Activated gamma-delta T cell treated with Interleukin-2 at 50 U/mL for 16 hours (primary cell): ENCODE results near the gene FHOD1.

Experiments used
- DNase-seq: peaks from one replicate; pipeline ENCODE4 v3.0.0-alpha.2; 2020

FHOD1 gene

GRCh38 chr16:67247192-67248072, at the start of gene FHOD1:
Gene FHOD1, minus strand, starts transcription at chr16:67247481. Its CDS starts 71 bp downstream, at chr16:67247410.
- DNase-seq = peak; percentile 97

- DNase-seq = no peak
Measured at GRCh38 chr16:67296420-67296819, 49.1 kb upstream of the FHOD1 start.

- no peak for DNase-seq
Measured at GRCh38 chr16:67294938-67295361, 47.7 kb upstream of the FHOD1 start.

GRCh38 chr16:67294171-67294757, 47.0 kb upstream of the FHOD1 start:
- DNase-seq = no peak

- no peak for DNase-seq
Measured at GRCh38 chr16:67291461-67291860, 44.2 kb upstream of the FHOD1 start.

- no peak for DNase-seq
Measured at GRCh38 chr16:67287960-67288359, 40.7 kb upstream of the FHOD1 start.

GRCh38 chr16:67286441-67287235, 39.4 kb upstream of the FHOD1 start:
- no peak for DNase-seq

- DNase-seq = no peak
Measured at GRCh38 chr16:67284699-67285646, 37.7 kb upstream of the FHOD1 start.

GRCh38 chr16:67283826-67284555, 36.7 kb upstream of the FHOD1 start:
- no peak for DNase-seq

- no peak for DNase-seq
Measured at GRCh38 chr16:67283039-67283825, 36.0 kb upstream of the FHOD1 start.

- no peak for DNase-seq
Measured at GRCh38 chr16:67282447-67282805, 35.1 kb upstream of the FHOD1 start.

GRCh38 chr16:67281536-67282446, 34.5 kb upstream of the FHOD1 start:
- no peak for DNase-seq

GRCh38 chr16:67280090-67281015, 33.1 kb upstream of the FHOD1 start:
- no peak for DNase-seq

GRCh38 chr16:67279296-67280089, 32.2 kb upstream of the FHOD1 start, which contains the start of gene PLEKHG4:
Gene PLEKHG4, plus strand, starts transcription at chr16:67279532. Its CDS starts 513 bp downstream, at chr16:67280045.
- peak; percentile 74 for DNase-seq

GRCh38 chr16:67278773-67279295, 31.6 kb upstream of the FHOD1 start:
- peak; percentile 29 for DNase-seq

- no peak for DNase-seq
Measured at GRCh38 chr16:67277999-67278772, 30.9 kb upstream of the FHOD1 start.
